ENCODE results near the gene PLEKHA3. TPM values are rescaled to one million over a fixed set of nuclear protein-coding genes. Genes with fewer than 3 reads are reported as not detected.

The PLEKHA3 gene
- total and polyA plus RNA-seq, 9 of the 15 experiments (the other 6 are each of a cell fraction or from before 2014, with no cell fraction given): 2.3 to 23.4 (median 10.5) TPM

DNA sequence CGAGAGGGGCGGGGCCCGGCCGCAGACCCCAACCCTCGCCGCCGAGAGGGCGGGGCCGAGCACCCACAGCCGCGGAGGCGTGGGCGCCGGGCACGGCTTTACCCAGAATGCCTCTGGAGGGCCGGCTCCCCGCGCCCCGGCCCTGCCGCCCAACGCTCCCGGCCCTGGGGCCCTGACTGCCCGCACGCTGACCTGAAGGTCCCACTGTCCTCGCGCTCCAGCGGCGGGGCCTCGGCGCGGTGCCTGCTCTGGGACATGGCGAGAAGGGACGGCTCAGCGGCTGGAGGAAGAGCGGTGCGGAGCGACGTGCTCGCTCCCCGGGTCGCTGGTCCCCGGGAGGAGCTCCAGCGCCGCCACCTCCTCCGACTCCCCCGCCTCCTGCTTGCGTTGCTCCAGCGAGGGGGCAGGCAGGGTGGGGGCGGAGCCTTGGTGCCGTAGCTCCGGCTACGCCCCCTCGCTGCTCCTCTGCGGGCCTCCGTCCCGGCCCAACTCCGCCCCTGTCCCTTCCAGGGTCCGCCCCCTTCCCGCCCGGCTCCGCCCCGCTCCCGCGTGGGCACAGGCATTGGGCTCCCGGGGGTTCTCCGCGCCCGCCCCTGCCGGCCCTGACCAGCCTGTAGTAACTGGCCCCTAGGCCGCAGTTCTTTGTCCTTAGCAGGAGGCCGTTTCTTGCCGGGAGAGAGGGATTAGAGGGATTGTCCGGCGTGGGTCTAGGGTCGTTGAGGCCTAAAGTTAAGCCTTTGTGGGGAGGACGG lies 29.3 kb upstream of the PLEKHA3 start, which contains the start of the genes PJVK and PRKRA (continued):
- no peak for TF ChIP-seq NR3C1 (CRISPR knock-in tag; IDR thresholded peaks at IDR 0.05)
- TF ChIP-seq SMARCC2 (IDR thresholded peaks at IDR 0.05; ENCODE audit: low read depth): no peak
- TF ChIP-seq ZNF589 (CRISPR knock-in tag; IDR thresholded peaks at IDR 0.05; ENCODE audit: low read depth): peak; percentile 24
- no peak for TF ChIP-seq CBX8 (IDR thresholded peaks at IDR 0.05; ENCODE audit: borderline replicate concordance, extremely low read depth, low read depth, low read length, poor library complexity, severe bottlenecking)
- peak; percentile 81 for TF ChIP-seq POLR2H (tag; IDR thresholded peaks at IDR 0.05; ENCODE audit: low read depth)
- TF ChIP-seq SNIP1 (IDR thresholded peaks at IDR 0.05; ENCODE audit: low read depth): no peak
- TF ChIP-seq RNF2 (IDR thresholded peaks at IDR 0.05): peak; percentile 83; the same call in 1 of the 2 replicates
- TF ChIP-seq, protein P1, sequence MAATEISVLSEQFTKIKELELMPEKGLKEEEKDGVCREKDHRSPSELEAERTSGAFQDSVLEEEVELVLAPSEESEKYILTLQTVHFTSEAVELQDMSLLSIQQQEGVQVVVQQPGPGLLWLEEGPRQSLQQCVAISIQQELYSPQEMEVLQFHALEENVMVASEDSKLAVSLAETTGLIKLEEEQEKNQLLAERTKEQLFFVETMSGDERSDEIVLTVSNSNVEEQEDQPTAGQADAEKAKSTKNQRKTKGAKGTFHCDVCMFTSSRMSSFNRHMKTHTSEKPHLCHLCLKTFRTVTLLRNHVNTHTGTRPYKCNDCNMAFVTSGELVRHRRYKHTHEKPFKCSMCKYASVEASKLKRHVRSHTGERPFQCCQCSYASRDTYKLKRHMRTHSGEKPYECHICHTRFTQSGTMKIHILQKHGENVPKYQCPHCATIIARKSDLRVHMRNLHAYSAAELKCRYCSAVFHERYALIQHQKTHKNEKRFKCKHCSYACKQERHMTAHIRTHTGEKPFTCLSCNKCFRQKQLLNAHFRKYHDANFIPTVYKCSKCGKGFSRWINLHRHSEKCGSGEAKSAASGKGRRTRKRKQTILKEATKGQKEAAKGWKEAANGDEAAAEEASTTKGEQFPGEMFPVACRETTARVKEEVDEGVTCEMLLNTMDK (IDR thresholded peaks at IDR 0.05; ENCODE audit: borderline replicate concordance, insufficient read depth, low read depth, low read length, poor library complexity, severe bottlenecking): peak; percentile 7
- TF ChIP-seq, protein P2, sequence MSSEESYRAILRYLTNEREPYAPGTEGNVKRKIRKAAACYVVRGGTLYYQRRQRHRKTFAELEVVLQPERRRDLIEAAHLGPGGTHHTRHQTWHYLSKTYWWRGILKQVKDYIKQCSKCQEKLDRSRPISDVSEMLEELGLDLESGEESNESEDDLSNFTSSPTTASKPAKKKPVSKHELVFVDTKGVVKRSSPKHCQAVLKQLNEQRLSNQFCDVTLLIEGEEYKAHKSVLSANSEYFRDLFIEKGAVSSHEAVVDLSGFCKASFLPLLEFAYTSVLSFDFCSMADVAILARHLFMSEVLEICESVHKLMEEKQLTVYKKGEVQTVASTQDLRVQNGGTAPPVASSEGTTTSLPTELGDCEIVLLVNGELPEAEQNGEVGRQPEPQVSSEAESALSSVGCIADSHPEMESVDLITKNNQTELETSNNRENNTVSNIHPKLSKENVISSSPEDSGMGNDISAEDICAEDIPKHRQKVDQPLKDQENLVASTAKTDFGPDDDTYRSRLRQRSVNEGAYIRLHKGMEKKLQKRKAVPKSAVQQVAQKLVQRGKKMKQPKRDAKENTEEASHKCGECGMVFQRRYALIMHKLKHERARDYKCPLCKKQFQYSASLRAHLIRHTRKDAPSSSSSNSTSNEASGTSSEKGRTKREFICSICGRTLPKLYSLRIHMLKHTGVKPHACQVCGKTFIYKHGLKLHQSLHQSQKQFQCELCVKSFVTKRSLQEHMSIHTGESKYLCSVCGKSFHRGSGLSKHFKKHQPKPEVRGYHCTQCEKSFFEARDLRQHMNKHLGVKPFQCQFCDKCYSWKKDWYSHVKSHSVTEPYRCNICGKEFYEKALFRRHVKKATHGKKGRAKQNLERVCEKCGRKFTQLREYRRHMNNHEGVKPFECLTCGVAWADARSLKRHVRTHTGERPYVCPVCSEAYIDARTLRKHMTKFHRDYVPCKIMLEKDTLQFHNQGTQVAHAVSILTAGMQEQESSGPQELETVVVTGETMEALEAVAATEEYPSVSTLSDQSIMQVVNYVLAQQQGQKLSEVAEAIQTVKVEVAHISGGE (CRISPR knock-in tag; IDR thresholded peaks at IDR 0.05): peak in 1 of 3 experiments; percentile 65; a peak in 2 of 6 replicates
- no peak for TF ChIP-seq GTF2A2 (tag; IDR thresholded peaks at IDR 0.05)
- TF ChIP-seq, protein P3, sequence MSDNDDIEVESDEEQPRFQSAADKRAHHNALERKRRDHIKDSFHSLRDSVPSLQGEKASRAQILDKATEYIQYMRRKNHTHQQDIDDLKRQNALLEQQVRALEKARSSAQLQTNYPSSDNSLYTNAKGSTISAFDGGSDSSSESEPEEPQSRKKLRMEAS (CRISPR knock-in tag; IDR thresholded peaks at IDR 0.05): peak; percentile 29; the same call in 1 of the 2 replicates
- TF ChIP-seq NR2F6 (CRISPR knock-in tag; IDR thresholded peaks at IDR 0.05): no peak
- TF ChIP-seq KAT7 (CRISPR knock-in tag; IDR thresholded peaks at IDR 0.05; ENCODE audit: borderline replicate concordance): peak; percentile 99
- TF ChIP-seq ZNF12 (CRISPR knock-in tag; IDR thresholded peaks at IDR 0.05): no peak; the same call in 1 of the 2 replicates
- peak; percentile 15; the same call in 1 of the 2 replicates for TF ChIP-seq BHLHE40 (IDR thresholded peaks at IDR 0.05; ENCODE audit: low read length)
- TF ChIP-seq MYBL2 (IDR thresholded peaks at IDR 0.05; ENCODE audit: low read depth): no peak
- TF ChIP-seq MYBL2 (CRISPR knock-in tag; IDR thresholded peaks at IDR 0.05; ENCODE audit: borderline replicate concordance): no peak
- no peak for TF ChIP-seq ZNF583 (CRISPR knock-in tag; IDR thresholded peaks at IDR 0.05)
- TF ChIP-seq, protein P4, sequence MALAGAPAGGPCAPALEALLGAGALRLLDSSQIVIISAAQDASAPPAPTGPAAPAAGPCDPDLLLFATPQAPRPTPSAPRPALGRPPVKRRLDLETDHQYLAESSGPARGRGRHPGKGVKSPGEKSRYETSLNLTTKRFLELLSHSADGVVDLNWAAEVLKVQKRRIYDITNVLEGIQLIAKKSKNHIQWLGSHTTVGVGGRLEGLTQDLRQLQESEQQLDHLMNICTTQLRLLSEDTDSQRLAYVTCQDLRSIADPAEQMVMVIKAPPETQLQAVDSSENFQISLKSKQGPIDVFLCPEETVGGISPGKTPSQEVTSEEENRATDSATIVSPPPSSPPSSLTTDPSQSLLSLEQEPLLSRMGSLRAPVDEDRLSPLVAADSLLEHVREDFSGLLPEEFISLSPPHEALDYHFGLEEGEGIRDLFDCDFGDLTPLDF (CRISPR knock-in tag; IDR thresholded peaks at IDR 0.05): peak; percentile 19; the same call in 1 of the 2 replicates
